Measurements from ENCODE around the gene CCBE1.

Gene CCBE1

DNA sequence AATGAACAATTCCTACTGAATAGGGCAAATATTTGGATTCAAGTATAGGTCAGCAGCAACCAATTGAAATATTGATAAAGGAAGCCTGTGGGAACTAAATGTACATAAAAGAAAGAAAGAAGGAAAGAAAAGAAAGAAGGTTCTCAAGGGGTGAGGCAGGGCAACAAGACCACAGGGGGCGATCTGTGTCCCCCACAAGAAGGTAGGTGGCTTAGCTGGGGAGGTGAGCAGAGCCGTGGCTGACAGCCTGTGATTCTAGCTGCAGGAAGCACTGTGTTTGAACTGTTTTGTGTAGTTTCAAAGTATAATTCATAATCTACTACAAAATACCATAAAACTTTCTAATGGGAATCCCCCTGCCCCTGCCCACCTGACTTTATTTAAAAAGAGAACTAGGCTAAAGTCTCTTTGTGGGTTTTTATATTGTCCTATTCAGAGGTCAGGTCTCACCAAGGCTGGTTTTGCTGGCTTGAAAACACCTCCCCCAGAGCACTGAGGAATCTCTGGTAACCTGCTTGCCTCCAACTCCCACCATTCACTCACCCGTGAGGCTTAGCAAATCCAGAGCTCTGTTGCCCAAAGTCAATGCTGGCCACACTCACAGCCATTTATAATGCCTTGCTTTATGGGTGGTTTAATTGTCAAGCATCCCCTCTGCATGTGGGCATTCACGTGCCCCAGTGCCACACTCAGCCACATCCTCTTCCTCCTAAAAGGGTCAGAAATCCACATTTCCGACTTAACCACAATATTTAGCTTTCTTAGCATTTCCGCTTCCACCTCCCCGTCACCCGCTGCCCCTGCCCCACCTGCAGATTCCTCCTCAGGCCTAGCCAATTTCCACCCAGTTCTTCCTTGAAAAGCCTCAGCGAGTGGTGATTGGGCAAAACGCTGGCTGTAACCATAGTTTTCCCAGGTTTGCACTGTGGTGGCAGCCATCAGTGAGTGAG is 301.7 kb downstream of the CCBE1 start:
- DNase-seq (ENCODE audit: low read depth in 2 of 2), result no peak

DNA sequence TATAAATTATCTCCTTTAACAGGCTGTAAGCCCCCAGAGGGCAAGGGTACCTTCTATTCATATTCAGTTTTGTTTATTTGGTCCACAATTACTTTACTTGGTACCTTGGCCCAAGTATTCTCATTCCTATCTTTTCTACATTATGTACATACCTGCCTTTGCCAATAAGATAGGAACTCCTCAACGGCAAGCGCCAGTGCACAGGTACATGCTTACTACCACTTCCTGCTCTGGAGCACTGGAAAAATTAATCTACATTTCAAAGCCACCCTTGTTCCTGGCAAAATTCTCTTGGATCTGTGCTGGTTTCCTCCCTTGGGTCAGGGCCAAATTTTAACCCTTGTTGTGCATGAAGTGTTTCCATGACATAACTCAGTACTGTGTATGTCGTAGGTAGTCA is 303.8 kb downstream of the CCBE1 start:
- DNase-seq (ENCODE audit: low read depth in 2 of 2), result no peak

DNA sequence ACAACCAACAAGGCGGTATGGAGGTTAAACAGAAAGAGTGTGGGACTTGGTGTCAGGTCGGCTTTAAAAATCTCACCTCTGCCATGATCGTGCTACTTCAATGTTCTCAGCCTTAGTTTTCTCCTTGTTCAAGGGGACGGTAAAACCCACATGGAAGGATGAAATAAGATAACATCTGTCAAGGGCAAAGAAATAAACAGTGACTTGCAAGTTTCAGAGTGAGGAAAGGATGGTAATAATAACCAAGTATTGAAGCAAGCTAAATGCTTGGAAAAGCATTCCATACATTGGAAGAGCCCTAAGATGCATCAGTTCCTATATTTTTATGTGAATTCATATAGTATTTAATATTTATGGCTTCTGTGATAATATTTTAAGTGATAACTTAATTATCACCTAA is 308.4 kb downstream of the CCBE1 start:
- DNase-seq (ENCODE audit: low read depth in 2 of 2), result no peak

DNA sequence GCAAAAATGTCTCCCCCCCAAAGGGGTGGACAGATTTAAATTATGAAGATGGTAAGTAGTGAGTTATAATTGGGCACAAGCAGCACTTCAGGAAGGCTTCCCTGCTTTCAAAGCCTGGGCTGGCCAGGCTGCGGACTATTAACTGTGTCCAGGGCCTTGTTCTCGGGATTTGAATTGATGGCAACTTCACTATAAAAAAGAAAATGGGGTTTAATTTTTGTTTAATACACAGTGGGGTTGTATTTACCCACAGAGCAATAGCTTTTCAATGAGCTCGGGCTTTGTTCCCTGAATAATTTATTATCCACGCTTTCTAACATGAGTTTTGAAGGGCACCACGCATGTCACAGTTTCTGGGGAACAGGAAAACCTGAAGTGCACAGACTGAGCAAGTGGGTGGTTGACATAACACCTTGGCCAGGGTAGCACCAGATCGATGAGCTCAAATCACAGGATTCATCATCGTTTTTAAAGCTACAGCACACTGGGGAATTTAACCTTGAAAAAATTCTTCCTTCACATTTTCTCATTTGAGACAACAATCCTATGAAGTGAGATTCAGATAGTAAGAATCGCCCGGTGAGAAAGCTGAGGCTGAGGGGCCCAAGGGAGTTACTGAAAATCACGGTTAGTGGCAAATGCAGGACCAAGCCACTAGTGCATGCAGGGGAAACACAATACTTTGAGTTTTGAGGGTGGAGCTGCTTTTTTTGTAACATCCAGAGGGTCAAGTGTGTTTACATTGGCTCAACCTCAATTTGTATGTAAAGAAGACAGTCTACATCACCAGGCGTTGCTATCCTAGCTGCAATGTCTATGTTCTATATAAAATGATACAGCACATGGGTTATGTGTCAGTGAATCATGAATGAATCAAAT is 309.3 kb downstream of the CCBE1 start:
- DNase-seq (ENCODE audit: low read depth in 2 of 2), result no peak

DNA sequence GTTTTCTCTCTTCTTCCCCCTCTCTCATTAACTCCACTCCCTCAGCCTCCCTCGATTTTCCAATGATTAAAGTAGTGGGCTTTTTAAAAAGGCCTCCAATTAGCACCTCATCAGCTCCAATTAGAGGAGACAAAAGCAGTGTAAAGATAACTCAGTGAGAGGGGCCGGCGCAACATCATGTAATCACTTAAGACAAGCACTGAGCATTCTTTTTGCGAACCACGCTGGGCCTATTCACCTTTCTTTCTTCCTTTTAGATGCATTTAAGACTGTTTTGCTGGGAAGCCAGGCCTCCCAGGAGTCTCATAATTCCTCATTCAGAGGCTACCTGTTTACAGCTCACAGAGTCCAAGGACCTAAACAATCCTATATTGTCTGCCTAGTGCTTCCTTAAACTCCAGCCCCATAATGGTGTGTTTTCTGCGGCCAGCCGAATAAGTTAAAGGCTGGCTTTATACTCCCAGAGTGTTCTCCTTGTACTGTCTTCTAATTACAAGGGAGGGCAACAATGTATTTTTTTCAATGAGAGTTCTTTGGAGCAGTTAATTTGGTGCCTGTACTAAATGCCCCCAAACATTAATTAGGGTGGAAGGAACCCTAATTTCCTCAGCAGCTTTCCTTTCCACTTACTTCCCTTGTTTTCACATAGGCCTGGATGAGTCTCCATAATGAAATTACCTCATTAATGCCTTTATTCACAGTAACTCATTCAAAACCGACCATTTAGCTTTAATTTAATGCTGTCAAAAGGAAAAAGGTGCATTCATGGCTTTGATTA is 310.1 kb downstream of the CCBE1 start:
- DNase-seq (ENCODE audit: low read depth in 2 of 2), result no peak

DNA sequence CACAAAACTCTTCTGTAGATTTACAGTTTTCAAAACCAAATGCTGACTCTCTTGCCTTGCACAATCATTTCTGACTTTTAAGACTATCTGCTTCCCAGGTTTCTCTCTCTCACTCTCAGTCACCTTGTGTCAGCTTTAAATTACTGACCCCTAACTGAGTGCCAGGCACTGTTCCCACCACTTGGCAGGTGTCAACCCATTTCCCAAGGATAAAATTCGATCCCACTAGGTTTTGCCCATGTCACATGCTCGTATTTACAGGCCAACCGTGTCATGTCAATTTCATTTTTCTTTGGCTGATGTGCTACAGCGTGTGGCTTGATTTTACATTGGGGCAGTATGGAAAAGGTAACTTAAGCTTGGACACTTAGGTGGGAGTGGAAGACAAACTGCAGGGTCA is 312.0 kb downstream of the CCBE1 start:
- DNase-seq (ENCODE audit: low read depth in 2 of 2), result no peak

DNA sequence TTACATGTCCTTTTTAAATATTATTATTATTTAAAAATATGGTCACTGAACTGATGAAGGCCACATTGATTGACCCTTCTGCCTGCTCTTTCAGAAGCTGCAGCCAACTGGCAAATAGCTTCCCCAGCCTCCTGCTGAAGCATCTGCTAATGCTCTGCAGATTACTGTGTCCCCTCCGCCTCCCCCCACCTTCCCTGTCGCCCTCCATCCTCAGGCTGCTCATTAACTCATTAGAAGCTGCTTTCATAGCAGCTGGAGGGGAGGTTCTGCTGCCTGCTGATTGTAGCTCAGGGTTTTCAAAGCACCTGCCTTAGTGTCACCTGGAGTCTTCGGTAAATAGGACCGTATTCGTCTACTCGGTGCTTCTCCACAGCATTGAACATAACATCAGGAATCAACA is 313.4 kb downstream of the CCBE1 start:
- no peak for DNase-seq (ENCODE audit: low read depth in 2 of 2)

DNA sequence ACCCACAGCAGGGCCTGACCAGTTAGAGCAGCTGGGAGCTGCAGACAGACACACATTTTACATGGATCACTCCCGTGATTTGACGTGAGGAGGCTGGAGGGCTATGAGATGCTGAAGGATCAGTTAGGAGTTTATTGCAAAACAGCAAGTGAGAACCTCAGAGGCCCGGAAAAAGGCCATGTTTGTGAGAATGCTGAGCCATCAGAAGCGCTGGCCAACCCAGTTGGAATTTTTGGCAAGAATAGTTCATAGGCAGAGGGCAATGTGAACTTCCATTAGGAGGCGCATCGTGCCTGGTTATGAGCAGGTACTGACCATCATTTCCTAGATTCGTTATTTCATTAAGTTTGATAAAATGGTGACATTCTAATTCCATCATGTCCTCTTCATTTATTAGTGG is 314.8 kb downstream of the CCBE1 start:
- no peak for DNase-seq (ENCODE audit: low read depth in 2 of 2)

DNA sequence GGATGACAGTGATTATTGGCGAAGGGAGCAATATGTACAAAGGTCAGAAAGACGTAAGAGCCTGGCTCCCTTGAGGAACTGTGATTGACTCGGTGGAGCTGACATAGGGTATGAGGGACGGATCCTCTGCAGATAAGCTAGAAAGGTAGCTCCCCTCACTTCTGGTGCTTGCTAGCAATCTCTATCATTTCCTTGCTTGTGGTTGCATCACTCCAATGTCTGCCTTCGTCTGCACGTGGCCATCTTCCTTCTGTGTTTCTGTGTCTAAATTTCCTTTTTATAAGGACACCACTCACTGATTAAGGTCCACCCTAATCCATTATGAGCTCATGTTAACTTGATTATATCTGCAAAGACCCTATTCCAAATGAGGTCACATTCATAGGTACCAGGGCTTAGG is 315.3 kb downstream of the CCBE1 start:
- no peak for DNase-seq (ENCODE audit: low read depth in 2 of 2)
